Measurements from ENCODE around the gene LRGUK.
"Not testable (repeated sequence)": the region's sequence is repeated elsewhere in the genome, so short reads cannot be mapped to it uniquely, and the experiment has no call there.

Gene LRGUK

DNA sequence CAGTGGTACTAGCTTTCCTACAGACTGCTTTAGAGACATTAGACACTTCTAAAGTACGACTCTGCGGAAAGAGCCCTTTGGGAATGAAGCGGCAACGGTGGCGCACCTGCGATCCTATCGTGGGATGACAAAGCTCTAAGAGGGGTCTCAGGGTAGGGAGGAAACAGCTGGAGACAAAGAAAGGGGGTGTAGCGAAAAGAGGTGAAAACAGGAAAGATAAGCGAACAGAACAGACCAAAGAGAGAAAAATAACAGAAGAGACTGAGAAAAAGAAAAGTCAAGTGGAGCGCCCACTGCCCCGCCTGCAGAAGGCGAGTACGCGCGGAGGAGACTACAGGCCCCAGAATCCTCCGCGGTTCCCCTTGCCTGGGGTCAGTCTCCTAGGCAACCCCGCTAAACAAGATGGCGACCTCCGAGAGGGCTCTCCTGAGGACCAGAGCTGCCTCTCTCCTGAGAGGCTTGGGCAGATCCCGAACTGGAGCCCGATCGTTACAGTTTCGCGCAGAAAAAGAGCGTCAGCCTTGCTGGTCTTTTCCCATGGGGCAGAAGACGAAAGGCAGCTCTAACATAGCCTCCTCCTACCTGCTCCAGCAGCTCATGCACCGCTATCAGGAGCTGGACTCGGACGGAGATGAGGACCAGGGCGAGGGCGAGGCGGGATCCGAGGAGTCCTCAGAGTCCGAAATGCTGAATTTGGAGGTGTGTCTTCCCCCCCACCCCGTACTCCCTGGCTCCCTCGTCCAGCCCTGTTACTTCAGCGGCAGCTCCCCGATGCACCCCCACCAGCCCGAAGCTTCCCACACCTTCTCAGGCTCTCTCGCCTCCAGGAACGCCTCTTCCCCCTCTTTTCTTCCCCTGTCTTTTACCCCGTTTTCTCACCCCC is at the start of gene LRGUK:
TSS of gene LRGUK (plus strand) at position 375 of the 883 bp plus-strand sequence. CDS start at position 403, 28 bp downstream.
- peak; percentile 81 for DNase-seq (ENCODE audit: low spot score)

- not testable (repeated sequence) for DNase-seq (ENCODE audit: low spot score)
These were observed 49.6 kb upstream of the LRGUK start for GRCh38 chr7:134077560-134077959.

GRCh38 chr7:134078991-134079390 is 48.1 kb upstream of the LRGUK start:
- DNase-seq (ENCODE audit: low spot score), result no peak

GRCh38 chr7:134081695-134082094 is 45.4 kb upstream of the LRGUK start:
- DNase-seq (ENCODE audit: low spot score), result no peak

- DNase-seq (ENCODE audit: low spot score), result peak; percentile 23
These were observed 43.2 kb upstream of the LRGUK start for GRCh38 chr7:134083766-134084487.

DNA sequence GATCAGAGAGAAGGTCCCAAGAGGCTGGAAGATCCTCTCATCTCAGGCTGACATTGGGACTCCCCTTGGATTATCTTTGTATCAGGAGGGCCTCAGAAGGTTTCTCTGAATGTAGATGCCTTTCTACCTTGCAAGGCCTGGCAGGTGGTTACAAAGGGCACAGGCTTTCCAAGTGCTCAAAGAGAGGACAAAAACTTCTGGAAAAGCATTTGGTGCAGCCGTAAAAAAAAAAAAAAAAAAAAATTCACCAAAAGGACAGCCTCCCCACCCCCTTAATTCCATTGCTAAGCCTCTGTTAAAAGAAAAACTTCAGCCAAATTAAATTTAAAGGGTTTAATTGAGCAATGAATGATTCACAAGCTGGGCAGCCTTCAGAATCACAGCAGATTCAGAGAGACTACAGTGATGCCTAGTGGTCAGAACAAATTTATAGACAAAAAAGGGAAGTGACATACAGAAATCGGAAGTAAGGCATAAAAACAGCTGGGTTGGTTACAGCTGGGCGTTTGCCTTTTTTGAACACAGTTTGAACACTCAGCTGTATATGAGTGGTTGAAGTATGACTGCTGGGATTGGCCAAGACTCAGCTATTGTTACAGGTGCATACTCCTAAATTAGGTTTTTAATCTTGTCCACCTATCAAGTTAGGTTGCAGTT is 42.5 kb upstream of the LRGUK start:
- DNase-seq (ENCODE audit: low spot score), result no peak

- no peak for DNase-seq (ENCODE audit: low spot score)
These were observed 41.8 kb upstream of the LRGUK start for GRCh38 chr7:134085311-134085710.

- no peak for DNase-seq (ENCODE audit: low spot score)
These were observed 40.0 kb upstream of the LRGUK start for GRCh38 chr7:134086998-134087735.

GRCh38 chr7:134088199-134088598 is 38.9 kb upstream of the LRGUK start:
- no peak for DNase-seq (ENCODE audit: low spot score)

- DNase-seq (ENCODE audit: low spot score), result no peak
These were observed 37.7 kb upstream of the LRGUK start for GRCh38 chr7:134089446-134089845.

DNA sequence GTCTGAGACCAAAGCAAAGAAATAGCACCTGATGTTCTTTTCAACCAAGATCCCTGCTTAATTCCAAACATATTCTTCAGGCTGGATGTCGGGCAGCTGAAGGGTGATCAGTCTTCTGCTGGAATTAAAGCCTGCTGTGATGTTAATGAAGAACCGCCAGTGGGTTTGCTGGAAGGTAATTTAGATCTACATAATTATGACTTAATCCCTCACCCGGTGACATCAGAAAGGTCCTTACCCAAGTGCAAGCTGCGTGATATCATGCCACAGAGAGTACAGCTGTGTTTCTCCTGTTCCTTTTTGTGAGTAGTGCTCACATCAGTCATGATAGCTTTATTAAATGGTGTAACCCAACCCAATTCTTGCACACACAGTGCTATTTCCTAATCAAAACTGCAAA is 29.1 kb upstream of the LRGUK start:
- no peak for DNase-seq (ENCODE audit: low spot score)

GRCh38 chr7:134101716-134102115 is 25.4 kb upstream of the LRGUK start:
- no peak for DNase-seq (ENCODE audit: low spot score)

GRCh38 chr7:134104166-134104565 is 23.0 kb upstream of the LRGUK start:
- no peak for DNase-seq (ENCODE audit: low spot score)

DNA sequence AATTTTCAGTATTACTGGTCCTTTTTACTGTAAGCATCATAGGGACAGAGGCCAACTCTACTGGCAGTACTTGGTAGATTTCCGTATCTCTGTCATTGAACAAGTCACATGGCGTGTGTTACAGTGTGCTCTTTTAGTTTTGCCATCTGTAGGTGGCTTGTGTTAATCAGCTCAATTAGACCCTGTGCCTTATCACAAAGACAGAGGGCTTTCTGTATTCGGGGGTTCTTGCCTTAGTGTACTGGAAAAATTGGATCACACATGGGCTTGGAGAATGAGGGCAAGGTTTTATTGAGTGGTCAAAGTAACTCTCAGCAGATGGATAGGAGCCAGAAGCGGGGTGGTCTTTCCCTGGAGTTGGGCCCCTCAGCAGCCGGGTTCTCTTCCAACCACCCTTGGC is 21.3 kb upstream of the LRGUK start:
- no peak for DNase-seq (ENCODE audit: low spot score)

GRCh38 chr7:134108802-134109201 is 18.3 kb upstream of the LRGUK start:
- DNase-seq (ENCODE audit: low spot score), result no peak

- DNase-seq (ENCODE audit: low spot score), result no peak
These were observed 13.5 kb upstream of the LRGUK start for GRCh38 chr7:134113655-134114054.

DNA sequence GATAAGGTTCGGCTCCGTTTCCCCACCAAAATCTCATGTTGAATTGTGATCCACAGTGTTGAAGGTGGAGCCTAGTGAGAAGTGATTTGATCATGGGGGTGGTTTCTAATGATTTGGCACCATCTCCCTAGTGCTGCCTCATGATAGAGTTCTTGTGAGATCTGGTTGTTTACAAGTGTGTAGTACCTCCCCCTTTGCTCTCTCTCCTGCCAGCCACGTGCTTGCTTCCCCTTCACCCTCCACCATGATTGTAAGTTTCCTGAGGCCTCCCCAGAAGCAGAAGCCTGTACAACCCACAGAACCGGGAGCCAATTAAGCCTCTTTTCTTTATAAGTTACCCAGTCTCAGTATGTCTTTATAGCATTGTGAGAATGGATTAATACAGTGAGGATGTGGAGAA is 12.1 kb upstream of the LRGUK start:
- DNase-seq (ENCODE audit: low spot score), result no peak

DNA sequence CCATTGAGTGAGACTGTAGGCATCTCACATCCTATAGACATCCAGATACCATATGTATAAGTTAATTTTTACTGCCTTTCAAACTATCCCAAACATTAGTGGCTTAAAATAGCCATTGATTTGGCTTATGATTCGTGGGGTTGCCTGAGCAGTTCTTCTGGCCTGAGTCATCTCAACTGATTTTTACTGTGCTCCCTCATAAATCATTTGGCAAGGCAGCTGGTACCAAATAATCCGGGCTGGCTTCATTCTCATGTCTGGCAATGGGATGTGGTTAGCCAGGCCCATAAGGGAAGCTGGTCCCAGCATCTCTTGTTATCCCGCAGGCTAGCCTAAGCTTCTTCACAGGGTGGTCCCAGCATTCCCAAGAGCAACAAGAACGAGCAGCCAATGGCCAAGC is 6.7 kb upstream of the LRGUK start:
- DNase-seq (ENCODE audit: low spot score), result no peak

DNA sequence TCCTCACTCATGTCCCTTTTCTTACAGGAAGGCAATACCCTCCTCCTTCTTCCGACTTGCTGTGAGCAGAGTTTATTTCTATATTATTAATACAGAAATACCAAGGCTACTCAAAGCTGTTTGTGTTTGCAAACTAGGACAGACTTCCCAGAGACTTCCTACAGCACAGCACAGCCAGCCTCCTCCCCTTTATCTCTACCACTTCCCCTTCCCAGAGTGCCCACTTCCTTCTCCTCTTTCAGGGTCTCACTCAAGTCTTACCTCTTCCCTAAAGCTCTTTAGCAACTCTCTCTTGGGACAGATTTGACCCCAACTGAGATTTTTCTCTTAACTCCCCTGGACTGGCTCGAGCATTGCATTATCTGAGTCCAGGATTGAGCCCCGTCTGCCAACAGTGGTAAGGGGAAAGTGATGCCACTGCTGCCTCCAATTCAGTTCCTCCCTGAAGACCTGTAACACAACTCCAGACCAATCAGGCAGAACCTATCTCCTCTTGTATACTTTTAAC is 5.5 kb upstream of the LRGUK start:
- DNase-seq (ENCODE audit: low spot score), result no peak

DNA sequence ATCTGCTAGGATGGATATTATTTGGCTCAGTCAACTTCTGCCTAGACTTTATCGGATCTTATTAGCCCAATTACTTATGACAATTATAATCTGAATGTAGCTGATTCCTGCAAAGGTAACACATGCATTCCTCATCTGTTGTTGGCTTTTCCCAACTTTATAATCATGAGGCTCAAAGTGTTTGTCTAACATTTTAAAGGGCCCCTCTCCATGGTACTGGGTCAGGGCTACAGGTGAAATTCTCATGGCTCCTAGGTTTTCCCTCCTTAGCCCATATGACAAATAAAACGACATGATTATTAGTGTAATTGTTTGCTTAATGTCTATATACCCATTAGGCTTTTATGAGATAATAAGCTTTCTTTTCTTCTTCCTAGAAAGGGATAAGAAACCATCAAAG is 4.2 kb upstream of the LRGUK start:
- DNase-seq (ENCODE audit: low spot score), result no peak

DNA sequence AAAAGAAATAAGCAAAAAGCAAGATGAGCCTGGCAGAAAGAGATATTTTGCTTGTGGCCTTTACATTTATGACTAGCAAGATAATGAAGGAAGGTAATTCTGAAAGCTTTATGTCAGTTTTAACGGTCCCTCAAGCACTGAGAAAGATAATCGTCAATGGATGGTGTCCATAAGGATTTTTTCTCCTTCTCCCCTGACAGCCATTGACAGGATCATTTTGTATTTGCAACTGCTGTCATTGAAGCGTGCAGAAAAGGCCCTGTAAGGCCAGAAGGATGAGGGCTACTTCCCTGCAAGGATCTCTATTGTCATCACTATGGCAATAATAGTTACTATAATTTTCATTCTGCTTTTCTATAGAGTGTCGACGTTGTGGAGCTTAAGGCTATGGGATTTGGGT is 994 bp upstream of the LRGUK start:
- no peak for DNase-seq (ENCODE audit: low spot score)

DNA sequence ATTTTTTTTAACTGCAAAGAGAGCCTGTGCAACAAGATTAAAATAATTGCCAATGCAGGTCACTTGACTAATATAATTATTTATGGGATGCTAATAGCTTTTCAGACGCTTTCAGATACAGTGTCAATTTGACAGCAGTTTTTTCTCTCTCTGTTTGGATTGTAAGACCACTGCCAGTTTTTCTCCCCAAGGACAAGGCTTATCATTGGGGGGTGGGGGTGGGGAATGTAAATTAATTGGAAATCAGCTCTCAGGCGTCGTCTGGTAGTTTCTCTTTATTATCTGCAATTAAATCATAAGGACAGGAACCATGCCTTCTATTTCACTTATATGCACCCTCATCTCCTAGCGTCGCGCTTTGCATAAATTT is 559 bp upstream of the LRGUK start:
- no peak for DNase-seq (ENCODE audit: low spot score)
